HG03565 (cell line): ENCODE results near the gene THUMPD2.
A peak's percentile ranks its signal among the peaks of the same experiment; 100 is the strongest.

Experiments used
- ATAC-seq: cut with Tn5 transposase; IDR thresholded peaks from one replicate; pipeline ENCODE4 v1.9.1; 2021; ENCODE audit warnings: mild to moderate bottlenecking, moderate library complexity; ENCODE audit not compliant: unreplicated experiment

Gene THUMPD2

DNA sequence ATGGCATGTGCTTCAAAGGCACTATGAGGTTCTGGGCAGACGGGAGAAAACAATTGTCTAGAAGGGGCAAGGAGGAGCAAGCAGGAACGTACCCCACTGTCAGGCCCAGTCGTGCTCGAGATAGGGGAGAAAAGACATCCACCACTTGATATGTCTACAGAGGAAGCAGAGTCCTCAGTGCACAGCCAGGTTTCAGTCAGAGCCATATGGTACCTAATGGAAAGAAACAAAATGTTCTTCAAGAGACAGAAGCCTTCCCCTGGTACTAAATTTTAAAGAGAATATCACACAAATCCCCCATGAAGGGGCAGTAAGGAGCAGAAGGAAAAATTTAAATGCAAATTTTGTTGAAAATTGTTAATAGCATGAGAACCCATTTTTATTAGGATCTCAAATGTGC, 21.9 kb downstream of the THUMPD2 start:
- ATAC-seq: no peak

GRCh38 chr2:39755466-39755865, 23.6 kb downstream of the THUMPD2 start:
- ATAC-seq: no peak

DNA sequence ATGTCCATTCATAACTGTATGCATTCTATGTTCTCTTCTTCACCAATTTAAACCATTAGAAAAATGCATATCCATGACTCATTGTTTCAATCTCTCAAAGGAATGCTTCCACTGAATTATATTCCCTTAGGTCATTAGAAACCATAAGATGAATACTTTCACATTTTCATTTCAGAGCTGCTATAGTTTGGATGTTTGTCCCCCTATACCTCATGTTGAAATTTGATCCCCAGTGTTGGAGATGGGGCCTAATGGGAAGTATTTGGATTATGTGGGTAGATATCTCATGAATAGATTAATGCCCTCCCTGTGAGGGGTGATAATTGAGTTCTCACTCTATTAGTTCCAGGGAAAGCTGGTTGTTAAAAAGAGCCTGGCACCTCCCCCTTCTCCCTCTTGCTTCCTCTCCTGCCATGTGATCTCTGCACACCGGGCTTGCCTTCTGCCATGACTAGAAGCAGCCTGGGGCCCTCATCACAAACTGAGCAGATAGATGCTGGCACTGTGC, 35.7 kb downstream of the THUMPD2 start:
- no peak for ATAC-seq

- ATAC-seq: no peak
Observed at GRCh38 chr2:39741871-39742270, 37.2 kb downstream of the THUMPD2 start.

GRCh38 chr2:39739386-39739785, 39.7 kb downstream of the THUMPD2 start:
- ATAC-seq: no peak

DNA sequence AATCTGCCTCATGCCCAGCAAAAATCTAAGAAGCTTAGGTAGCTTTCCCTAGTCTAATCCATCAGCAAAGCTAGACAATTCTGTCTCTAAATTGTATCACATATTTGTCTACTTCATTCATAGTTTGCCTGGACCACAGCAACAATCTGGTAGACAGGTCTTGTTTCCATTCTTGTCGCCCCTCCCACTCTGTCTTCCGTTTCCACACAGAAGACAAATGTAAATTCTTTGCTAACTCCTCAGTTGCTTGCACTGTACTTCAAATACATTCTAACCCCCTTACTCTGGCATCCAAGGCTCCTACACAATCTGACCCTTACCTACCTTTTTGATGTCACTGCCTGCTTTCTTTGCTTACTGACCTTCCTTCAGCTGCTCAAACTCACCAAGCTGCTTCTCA, 40.1 kb downstream of the THUMPD2 start:
- ATAC-seq: no peak

GRCh38 chr2:39737661-39738060, 41.4 kb downstream of the THUMPD2 start:
- ATAC-seq: no peak

GRCh38 chr2:39736640-39737039, 42.4 kb downstream of the THUMPD2 start:
- no peak for ATAC-seq

DNA sequence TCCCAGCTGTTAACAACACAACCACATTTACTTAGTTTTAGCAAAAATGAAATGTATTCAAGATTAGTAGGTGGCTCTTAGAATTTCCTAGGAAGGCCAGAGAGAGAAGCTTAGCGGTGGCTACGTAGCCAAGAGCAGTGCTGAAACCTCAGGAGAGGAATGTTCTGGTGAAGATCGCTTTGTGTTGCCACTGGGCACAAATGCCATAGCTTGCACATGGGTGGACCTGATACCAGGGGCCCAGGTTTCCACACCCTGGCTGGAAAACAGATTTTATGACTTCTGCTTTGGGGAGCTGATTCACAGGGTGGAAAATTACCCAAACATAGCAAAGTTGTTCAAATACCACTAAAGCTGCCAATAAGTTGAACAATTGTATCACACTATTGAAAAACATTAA, 43.4 kb downstream of the THUMPD2 start:
- ATAC-seq: no peak

DNA sequence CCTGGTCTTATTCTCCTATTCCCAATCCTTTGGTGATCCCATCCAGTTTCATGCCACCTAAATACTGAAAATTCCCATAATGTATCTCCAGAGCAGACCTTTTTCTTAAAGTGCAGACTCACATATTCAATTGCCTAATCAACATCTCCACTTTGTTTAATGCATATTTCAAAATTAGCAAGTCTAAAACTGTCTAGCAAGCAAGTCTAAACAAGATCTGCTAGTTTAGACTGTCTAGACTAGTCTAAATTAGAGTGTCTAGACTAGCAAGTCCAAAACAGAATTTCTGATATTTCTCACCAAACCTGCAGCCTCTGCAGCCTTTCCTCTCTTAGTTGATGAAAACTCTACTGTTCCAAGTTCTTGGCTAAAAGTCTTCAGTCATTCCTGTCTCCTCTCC, 44.6 kb downstream of the THUMPD2 start:
- no peak for ATAC-seq

GRCh38 chr2:39733070-39733674, 45.9 kb downstream of the THUMPD2 start:
- no peak for ATAC-seq

- ATAC-seq: no peak
Observed at GRCh38 chr2:39732482-39732881, 46.6 kb downstream of the THUMPD2 start.

DNA sequence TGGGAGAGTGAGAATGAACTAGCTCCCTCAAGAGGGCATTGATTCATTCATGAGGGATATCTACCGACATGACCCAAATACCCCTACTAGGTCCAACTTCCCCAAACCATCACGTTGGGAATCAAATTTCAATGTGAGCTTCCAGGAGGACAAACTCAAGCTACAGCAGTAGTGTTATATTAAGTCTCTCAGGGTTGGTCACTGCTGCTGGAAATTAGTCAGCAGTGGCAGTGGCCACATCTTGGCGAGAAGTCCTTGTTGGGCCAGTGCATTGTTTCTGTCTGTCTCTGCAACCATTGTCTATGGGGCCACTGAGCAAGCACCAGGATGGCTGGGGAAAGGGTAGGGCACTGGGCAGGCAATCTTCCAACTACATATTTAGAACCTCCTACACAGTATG, 47.5 kb downstream of the THUMPD2 start:
- no peak for ATAC-seq

GRCh38 chr2:39730685-39731302, 48.3 kb downstream of the THUMPD2 start:
- no peak for ATAC-seq

- no peak for ATAC-seq
Observed at GRCh38 chr2:39730276-39730675, 48.8 kb downstream of the THUMPD2 start.

GRCh38 chr2:39728941-39729351, 50.1 kb downstream of the THUMPD2 start:
- ATAC-seq: peak; percentile 43

- peak; percentile 73 for ATAC-seq
Observed at GRCh38 chr2:39728085-39728484, 51.0 kb downstream of the THUMPD2 start.

DNA sequence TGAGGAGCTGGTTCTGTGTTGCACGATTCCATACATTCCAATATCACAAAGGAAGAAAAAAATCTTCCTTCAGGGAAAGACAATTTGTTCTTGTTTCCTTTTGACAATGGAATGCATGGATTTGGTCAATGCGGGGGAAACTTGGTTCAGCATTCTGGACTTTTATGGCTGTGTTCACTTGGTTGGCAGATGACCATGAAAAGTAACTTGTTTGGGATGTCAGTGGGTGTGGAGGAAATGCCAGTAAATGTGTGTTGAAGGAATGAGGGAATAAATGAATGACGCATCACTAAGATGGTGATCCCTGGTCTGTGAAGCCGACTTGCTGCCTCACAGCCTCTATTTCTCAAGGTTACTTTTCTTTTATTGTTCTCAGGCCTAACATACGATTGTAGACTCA, 53.7 kb downstream of the THUMPD2 start:
- no peak for ATAC-seq

- ATAC-seq: no peak
Observed at GRCh38 chr2:39724828-39725144, 54.3 kb downstream of the THUMPD2 start.

GRCh38 chr2:39723946-39724827, 54.9 kb downstream of the THUMPD2 start:
- ATAC-seq: no peak

GRCh38 chr2:39723497-39723896, 55.6 kb downstream of the THUMPD2 start:
- ATAC-seq: no peak

GRCh38 chr2:39720970-39721369, 58.1 kb downstream of the THUMPD2 start:
- ATAC-seq: no peak
